DOHH2 (cell line): ENCODE measurements around the gene TM9SF4.

ENCODE experiments used
- H3F3A ChIP-seq: fragments of 200-600 bp; sonication (generic), shearing (Covaris generic); 2 replicates; pipeline ENCODE4 v1.6.0; 2016; ENCODE audit warnings: antibody characterized with exemption, mild to moderate bottlenecking; ENCODE audit not compliant: control insufficient read depth, insufficient read depth
- H3K27ac ChIP-seq: fragments of 200-600 bp; sonication (generic); 2 replicates; pipeline ENCODE4 v1.5.1; 2014; ENCODE audit warnings: low read depth, mild to moderate bottlenecking, low read length, moderate library complexity
- H3K27me3 ChIP-seq: fragments of 200-600 bp; sonication (generic); 2 replicates; pipeline ENCODE4 v1.6.1; 2014; ENCODE audit warnings: mild to moderate bottlenecking, low read length, mixed read lengths; ENCODE audit not compliant: control insufficient read depth
- H3K36me3 ChIP-seq: fragments of 200-600 bp; sonication (generic); 2 replicates; pipeline ENCODE4 v1.6.1; 2014; ENCODE audit warnings: mild to moderate bottlenecking, low read length, moderate library complexity, mixed read lengths; ENCODE audit not compliant: control insufficient read depth
- H3K4me1 ChIP-seq: fragments of 200-600 bp; sonication (generic); 2 replicates; pipeline ENCODE4 v1.6.1; 2014; ENCODE audit warnings: mild to moderate bottlenecking, low read length, mixed read lengths; ENCODE audit not compliant: control insufficient read depth
- H3K4me2 ChIP-seq: fragments of 200-600 bp; sonication (generic); 2 replicates; pipeline ENCODE4 v1.6.0; 2014; ENCODE audit warnings: mild to moderate bottlenecking, low read length, moderate library complexity
- H3K4me3 ChIP-seq: fragments of 200-600 bp; sonication (generic); 2 replicates; pipeline ENCODE4 v1.5.1; 2014; ENCODE audit warnings: mild to moderate bottlenecking, low read length, mixed read lengths
- H3K79me2 ChIP-seq: fragments of 200-600 bp; sonication (generic); 2 replicates; pipeline ENCODE4 v1.6.1; 2014; ENCODE audit warnings: mild to moderate bottlenecking, low read length, mixed read lengths; ENCODE audit not compliant: control insufficient read depth
- H3K9me2 ChIP-seq: fragments of 200-600 bp; sonication (generic); replicated peaks from 2 replicates; pipeline ENCODE4 v1.6.1; 2014; ENCODE audit warnings: mild to moderate bottlenecking, low read length, mixed read lengths; ENCODE audit not compliant: control insufficient read depth
- H3K9me3 ChIP-seq: fragments of 200-600 bp; sonication (generic); 2 replicates; pipeline ENCODE4 v1.6.1; 2014; ENCODE audit warnings: antibody characterized with exemption, low read length, mixed read lengths; ENCODE audit not compliant: control insufficient read depth, insufficient read depth
- H4K20me1 ChIP-seq: fragments of 200-600 bp; sonication (generic); 2 replicates; pipeline ENCODE4 v1.6.0; 2014; ENCODE audit warnings: low read depth, mild to moderate bottlenecking, antibody characterized with exemption, low read length, moderate library complexity; ENCODE audit not compliant: control insufficient read depth, insufficient read depth
- EZH2phosphoT487 ChIP-seq: fragments of 200-600 bp; sonication (generic); IDR thresholded peaks from 2 replicates; pipeline ENCODE4 v1.6.1; 2017; ENCODE audit warnings: borderline replicate concordance, mild to moderate bottlenecking, antibody characterized with exemption, low read length, moderate library complexity, mixed read lengths
- TF ChIP-seq, protein P1 (sequence below): fragments of 200-600 bp; sonication (generic); IDR thresholded peaks from one replicate; pipeline ENCODE4 v1.5.1; 2014; ENCODE audit warnings: antibody characterized with exemption, mild to moderate bottlenecking, low read depth, low read length; ENCODE audit not compliant: poor library complexity, severe bottlenecking

TM9SF4 gene

DNA sequence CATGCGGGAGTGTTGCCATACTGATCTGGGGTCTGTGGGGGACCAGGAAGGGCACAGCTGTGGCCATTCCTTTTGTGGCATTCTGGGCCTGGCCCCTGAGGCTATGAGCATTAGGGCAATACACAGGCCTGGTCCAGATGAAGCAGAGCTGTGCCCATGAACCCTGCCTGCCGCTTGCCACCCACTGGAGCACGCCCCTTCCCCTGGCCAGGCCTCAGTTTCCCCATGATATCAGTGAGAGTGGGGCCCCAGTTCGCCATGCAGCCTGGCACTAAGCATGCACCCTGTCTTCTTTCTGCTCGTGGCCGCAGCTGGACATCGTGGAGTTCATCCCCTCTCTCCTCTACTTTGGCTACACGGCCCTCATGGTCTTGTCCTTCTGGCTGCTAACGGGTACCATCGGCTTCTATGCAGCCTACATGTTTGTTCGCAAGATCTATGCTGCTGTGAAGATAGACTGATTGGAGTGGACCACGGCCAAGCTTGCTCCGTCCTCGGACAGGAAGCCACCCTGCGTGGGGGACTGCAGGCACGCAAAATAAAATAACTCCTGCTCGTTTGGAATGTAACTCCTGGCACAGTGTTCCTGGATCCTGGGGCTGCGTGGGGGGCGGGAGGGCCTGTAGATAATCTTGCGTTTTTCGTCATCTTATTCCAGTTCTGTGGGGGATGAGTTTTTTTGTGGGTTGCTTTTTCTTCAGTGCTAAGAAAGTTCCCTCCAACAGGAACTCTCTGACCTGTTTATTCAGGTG lies 55.6 kb downstream of the TM9SF4 start:
- H3K4me2 ChIP-seq, result no peak overlapping the region
- no peaks in the 10 kb centered on the region for H3K9me3 ChIP-seq
- no peaks in the 10 kb centered on the region for H3K9me2 ChIP-seq
- H3F3A ChIP-seq, result peaks cover 7% of the 10 kb centered on the region
- no peak overlapping the region for H3K27ac ChIP-seq
- no peaks in the 10 kb centered on the region for H3K79me2 ChIP-seq
- peaks cover 49% of the 10 kb centered on the region for H3K36me3 ChIP-seq
- TF ChIP-seq, protein P1, sequence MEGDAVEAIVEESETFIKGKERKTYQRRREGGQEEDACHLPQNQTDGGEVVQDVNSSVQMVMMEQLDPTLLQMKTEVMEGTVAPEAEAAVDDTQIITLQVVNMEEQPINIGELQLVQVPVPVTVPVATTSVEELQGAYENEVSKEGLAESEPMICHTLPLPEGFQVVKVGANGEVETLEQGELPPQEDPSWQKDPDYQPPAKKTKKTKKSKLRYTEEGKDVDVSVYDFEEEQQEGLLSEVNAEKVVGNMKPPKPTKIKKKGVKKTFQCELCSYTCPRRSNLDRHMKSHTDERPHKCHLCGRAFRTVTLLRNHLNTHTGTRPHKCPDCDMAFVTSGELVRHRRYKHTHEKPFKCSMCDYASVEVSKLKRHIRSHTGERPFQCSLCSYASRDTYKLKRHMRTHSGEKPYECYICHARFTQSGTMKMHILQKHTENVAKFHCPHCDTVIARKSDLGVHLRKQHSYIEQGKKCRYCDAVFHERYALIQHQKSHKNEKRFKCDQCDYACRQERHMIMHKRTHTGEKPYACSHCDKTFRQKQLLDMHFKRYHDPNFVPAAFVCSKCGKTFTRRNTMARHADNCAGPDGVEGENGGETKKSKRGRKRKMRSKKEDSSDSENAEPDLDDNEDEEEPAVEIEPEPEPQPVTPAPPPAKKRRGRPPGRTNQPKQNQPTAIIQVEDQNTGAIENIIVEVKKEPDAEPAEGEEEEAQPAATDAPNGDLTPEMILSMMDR, result no peak
- no peak for TF ChIP-seq EZH2phosphoT487
- H4K20me1 ChIP-seq, result no peaks in the 10 kb centered on the region
- H3K4me3 ChIP-seq, result no peak overlapping the region
- no peaks in the 10 kb centered on the region for H3K4me1 ChIP-seq
- H3K27me3 ChIP-seq, result no peaks in the 10 kb centered on the region

DNA sequence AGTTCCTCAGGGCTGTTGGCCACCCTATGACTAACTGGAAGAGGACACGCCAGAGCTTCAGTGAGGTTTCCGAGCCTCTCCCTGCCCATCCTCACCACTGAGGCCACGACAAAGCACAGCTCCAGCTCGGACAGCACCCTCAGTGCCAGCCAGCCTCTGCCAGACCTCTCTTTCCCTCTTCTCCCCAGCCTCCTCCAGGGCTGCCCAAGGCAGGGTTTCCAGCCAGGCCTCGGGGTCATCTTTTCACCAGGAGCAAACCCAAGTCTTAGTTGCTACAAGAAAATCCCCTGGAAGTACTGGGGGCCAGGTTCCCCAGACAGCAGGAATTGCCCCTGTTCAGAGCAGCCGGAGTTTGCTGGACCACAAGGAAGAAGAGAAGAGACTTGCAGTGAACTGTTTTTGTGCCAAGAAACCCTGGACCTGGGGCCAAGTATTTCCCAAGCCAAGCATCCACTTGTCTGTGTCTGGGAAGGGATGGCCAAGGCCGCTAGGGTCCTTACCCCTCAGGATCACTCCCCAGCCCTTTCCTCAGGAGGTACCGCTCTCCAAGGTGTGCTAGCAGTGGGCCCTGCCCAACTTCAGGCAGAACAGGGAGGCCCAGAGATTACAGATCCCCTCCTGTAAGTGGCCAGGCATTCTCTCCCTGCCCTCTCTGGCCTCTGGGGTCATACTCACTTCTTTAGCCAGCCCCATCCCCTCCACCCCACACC lies 56.5 kb downstream of the TM9SF4 start:
- peaks cover 7% of the 10 kb centered on the region for H3F3A ChIP-seq
- no peaks in the 10 kb centered on the region for H4K20me1 ChIP-seq
- no peak overlapping the region for H3K4me3 ChIP-seq
- H3K27ac ChIP-seq, result no peak overlapping the region
- no peaks in the 10 kb centered on the region for H3K4me1 ChIP-seq
- H3K36me3 ChIP-seq, result peaks cover 46% of the 10 kb centered on the region
- H3K9me2 ChIP-seq, result no peaks in the 10 kb centered on the region
- no peak overlapping the region for H3K4me2 ChIP-seq
- TF ChIP-seq EZH2phosphoT487, result no peak
- TF ChIP-seq, protein P1, result no peak
- no peaks in the 10 kb centered on the region for H3K79me2 ChIP-seq
- no peaks in the 10 kb centered on the region for H3K27me3 ChIP-seq
- no peaks in the 10 kb centered on the region for H3K9me3 ChIP-seq

DNA sequence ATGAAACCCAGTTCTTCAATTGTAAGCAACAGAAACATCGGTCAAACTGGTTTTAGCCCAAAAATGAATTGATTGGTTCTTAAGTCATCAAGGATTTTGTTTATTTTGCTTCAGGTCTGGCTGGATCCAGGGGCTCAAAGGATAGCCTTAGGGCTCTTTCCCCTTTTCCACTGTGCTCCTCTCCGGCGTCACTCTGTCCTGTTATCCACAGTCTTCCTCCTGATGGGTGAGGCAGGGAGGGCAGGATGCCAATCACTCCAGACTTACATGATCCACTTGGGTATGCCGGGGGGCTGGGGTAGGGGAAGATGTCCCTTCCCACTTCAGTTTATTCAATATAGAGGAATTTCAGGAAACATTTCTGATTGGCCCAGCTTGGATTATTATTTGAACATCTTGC lies 58.0 kb downstream of the TM9SF4 start:
- TF ChIP-seq, protein P1, result no peak
- TF ChIP-seq EZH2phosphoT487, result no peak
- Histone ChIP-seq H3K79me2 (no peaks in the 10 kb centered on the region), H3K4me1 (no peaks in the 10 kb centered on the region), H3F3A (peaks cover 7% of the 10 kb centered on the region), H3K4me2 (no peak overlapping the region), H3K9me3 (no peaks in the 10 kb centered on the region), H3K9me2 (no peaks in the 10 kb centered on the region), H3K27me3 (no peaks in the 10 kb centered on the region), H4K20me1 (no peaks in the 10 kb centered on the region), H3K27ac (no peak overlapping the region), H3K4me3 (no peak overlapping the region), H3K36me3 (peaks cover 31% of the 10 kb centered on the region)
